Cardiac muscle cell (in vitro differentiated cells and primary cell): Measurements from ENCODE around the gene BAZ1B. TPM values are rescaled to one million over a fixed set of nuclear protein-coding genes. Genes with fewer than 3 reads are reported as not detected.
"Not testable (repeated sequence)": the region's sequence is repeated elsewhere in the genome, so short reads cannot be mapped to it uniquely, and the experiment has no call there.

Experiments
- DNase-seq, 2 donors: peaks; one replicate each; pipeline versions ENCODE4 v3.0.0 to v3.0.0-alpha.2; 2010 to 2017; ENCODE audit warnings: low read depth in 1 of 2, low spot score in 1 of 2
- H3K27ac ChIP-seq: fragments of 200-600 bp; sonication (generic); 2 replicates; pipeline ENCODE4 v1.5.1; 2016
- H3K27me3 ChIP-seq: fragments of 200-600 bp; sonication (generic); 2 replicates; pipeline ENCODE4 v1.6.0; 2016; ENCODE audit warnings: control low read depth
- H3K36me3 ChIP-seq: fragments of 200-600 bp; sonication (generic); 2 replicates; pipeline ENCODE4 v1.5.1; 2016; ENCODE audit warnings: control low read depth
- H3K4me1 ChIP-seq: fragments of 200-600 bp; sonication (generic); 2 replicates; pipeline ENCODE4 v1.8.1; 2017; ENCODE audit warnings: low read depth, mild to moderate bottlenecking, mixed run types
- H3K4me3 ChIP-seq: fragments of 200-600 bp; sonication (generic); 2 replicates; pipeline ENCODE4 v1.5.1; 2016; ENCODE audit warnings: mild to moderate bottlenecking
- H3K9me3 ChIP-seq: fragments of 200-600 bp; sonication (generic); 2 replicates; pipeline ENCODE4 v1.5.1; 2017; ENCODE audit warnings: low read depth, mild to moderate bottlenecking, control low read depth
- CTCF ChIP-seq: IDR thresholded peaks from 2 replicates; pipeline ENCODE4 v1.5.1; 2012; ENCODE audit warnings: low read depth, mild to moderate bottlenecking, low read length
- polyA plus RNA-seq: library from polyadenylated mRNA; unstranded; fragments of >200 nt; fragmentation: Nextera tagmentation; extraction: Ambion mirVana; gene quantifications from 2 replicates; pipeline ENCODE4 v1.2.1, GENCODE V29; 2016
- total RNA-seq: library from RNA; depleted of rRNA; stranded (reverse); fragments of >200 nt; gene quantifications from 2 replicates; pipeline ENCODE4 v1.2.3, GENCODE V29; 2016

BAZ1B gene
- total and polyA plus RNA-seq, 2 experiments from 2014 or later: 19.7 to 42.5 TPM

- TF ChIP-seq CTCF: no peak
- no peak for DNase-seq
- Histone ChIP-seq H3K9me3 (no peaks in the 10 kb centered on the region), H3K4me1 (no peaks in the 10 kb centered on the region), H3K27me3 (no peaks in the 10 kb centered on the region), H3K27ac (no peak overlapping the region), H3K36me3 (peaks cover 19% of the 10 kb centered on the region), H3K4me3 (no peak overlapping the region)
Measured at GRCh38 chr7:73567140-73567539, 45.0 kb upstream of the BAZ1B start.

- H3K27ac ChIP-seq, DNase-seq, H3K4me3 ChIP-seq, H3K9me3 ChIP-seq, H3K4me1 ChIP-seq, H3K27me3 ChIP-seq: not testable (repeated sequence)
- peaks cover 14% of the 10 kb centered on the region for H3K36me3 ChIP-seq
Measured at GRCh38 chr7:73566431-73566830, 44.3 kb upstream of the BAZ1B start.

GRCh38 chr7:73565675-73566340, 43.7 kb upstream of the BAZ1B start:
- TF ChIP-seq CTCF: no peak
- H3K4me1 ChIP-seq: no peaks in the 10 kb centered on the region

GRCh38 chr7:73560109-73560835, 38.2 kb upstream of the BAZ1B start:
- Histone ChIP-seq H3K27me3 (no peaks in the 10 kb centered on the region), H3K4me1 (no peaks in the 10 kb centered on the region), H3K36me3 (no peaks in the 10 kb centered on the region), H3K27ac (peak overlapping the region; percentile 10), H3K4me3 (no peak overlapping the region), H3K9me3 (no peaks in the 10 kb centered on the region)
- DNase-seq: peak in 1 of 2 donors; percentile 64
- TF ChIP-seq CTCF: no peak

More at GRCh38 chr7:73565675-73566340, 43.7 kb upstream of the BAZ1B start:
- no peak overlapping the region for H3K27ac ChIP-seq
- no peak overlapping the region for H3K4me3 ChIP-seq
- DNase-seq: no peak
- H3K9me3 ChIP-seq: no peaks in the 10 kb centered on the region
- H3K27me3 ChIP-seq: no peaks in the 10 kb centered on the region
- peaks cover 11% of the 10 kb centered on the region for H3K36me3 ChIP-seq

GRCh38 chr7:73557397-73558257, 35.5 kb upstream of the BAZ1B start, which contains the start of gene BCL7B:
Gene BCL7B, minus strand, starts transcription at chr7:73557690. Its CDS starts 112 bp downstream, at chr7:73557578.
- Histone ChIP-seq H3K4me1 (no peaks in the 10 kb centered on the region), H3K27me3 (no peaks in the 10 kb centered on the region), H3K4me3 (peak within 1 kb of the TSS; percentile 91), H3K9me3 (no peaks in the 10 kb centered on the region), H3K27ac (peak within 1 kb of the TSS; percentile 100), H3K36me3 (no peaks in the 10 kb centered on the region)
- TF ChIP-seq CTCF: no peak
- peak; percentile 67 to 80 for DNase-seq

- H3K9me3 ChIP-seq: no peaks in the 10 kb centered on the region
- no peak for TF ChIP-seq CTCF
- H3K4me3 ChIP-seq: peak overlapping the region; percentile 91
- H3K4me1 ChIP-seq: no peaks in the 10 kb centered on the region
- no peaks in the 10 kb centered on the region for H3K27me3 ChIP-seq
- no peaks in the 10 kb centered on the region for H3K36me3 ChIP-seq
- peak; percentile 95 to 96 for DNase-seq
- peak overlapping the region; percentile 100 for H3K27ac ChIP-seq
Measured at GRCh38 chr7:73557108-73557396, 35.0 kb upstream of the BAZ1B start.
